ENCODE results near the gene TMEM43. TPM values are rescaled to one million over a fixed set of nuclear protein-coding genes. Genes with fewer than 3 reads are reported as not detected.

TMEM43 gene
- total and polyA plus RNA-seq, 4 donors: 44.3 to 104 (median 74.5) TPM

DNA sequence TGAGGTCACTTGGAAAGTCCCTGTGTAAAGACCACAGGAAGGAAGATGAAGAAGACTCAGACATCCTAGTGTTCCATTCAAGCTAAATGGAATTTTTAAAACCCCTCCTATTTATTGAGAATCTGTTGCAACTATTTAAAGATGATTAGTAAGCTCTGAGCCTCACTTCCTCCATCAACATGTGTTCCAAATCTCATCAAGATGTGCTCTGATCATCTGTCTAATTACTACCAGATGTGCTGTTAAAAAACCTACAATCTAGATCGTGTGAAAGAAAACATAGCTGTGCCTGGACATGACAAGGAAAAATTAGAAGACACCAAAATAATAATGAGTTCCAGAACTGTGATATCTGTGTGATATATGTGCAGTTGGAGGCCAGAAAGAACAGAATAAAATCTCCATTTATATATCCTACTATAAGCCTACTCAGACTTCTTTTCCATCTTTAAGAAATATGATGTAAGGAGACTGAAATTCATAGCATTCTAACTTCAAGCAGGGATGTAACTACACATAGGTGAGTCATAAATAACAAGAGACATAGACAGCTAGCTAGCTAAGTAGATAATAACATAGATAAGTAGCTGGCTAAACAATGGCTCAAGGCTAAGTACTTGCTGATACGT is 45.8 kb downstream of the TMEM43 start:
- no peak for ATAC-seq (ENCODE audit: insufficient read depth, low FRiP score)
- Histone ChIP-seq H3K4me3 (no peak overlapping the region), H3K9me3 (ENCODE audit: control insufficient read depth in 4 of 4, insufficient read depth in 3 of 4, low read length in 3 of 4) (no peaks in the 10 kb centered on the region), H3K9ac (ENCODE audit: insufficient read depth in 1 of 2, low read length in 2 of 2) (no peak overlapping the region), H3K4me1 (ENCODE audit: control insufficient read depth in 5 of 5, insufficient read depth in 5 of 5, low read length in 5 of 5) (peaks cover 0 to under 1% (median 0%) of the 10 kb centered on the region in 5 donors), H3K36me3 (ENCODE audit: control insufficient read depth in 4 of 4, insufficient read depth in 4 of 4, low read length in 4 of 4) (peaks cover 35 to 61% (median 43%) of the 10 kb centered on the region in 4 donors), H3K27ac (ENCODE audit: low read depth in 1 of 2, low read length in 1 of 2) (no peak overlapping the region), H3K27me3 (ENCODE audit: control insufficient read depth in 3 of 3, insufficient read depth in 3 of 3, low read length in 2 of 3) (no peaks in the 10 kb centered on the region)
- TF ChIP-seq, protein P1, sequence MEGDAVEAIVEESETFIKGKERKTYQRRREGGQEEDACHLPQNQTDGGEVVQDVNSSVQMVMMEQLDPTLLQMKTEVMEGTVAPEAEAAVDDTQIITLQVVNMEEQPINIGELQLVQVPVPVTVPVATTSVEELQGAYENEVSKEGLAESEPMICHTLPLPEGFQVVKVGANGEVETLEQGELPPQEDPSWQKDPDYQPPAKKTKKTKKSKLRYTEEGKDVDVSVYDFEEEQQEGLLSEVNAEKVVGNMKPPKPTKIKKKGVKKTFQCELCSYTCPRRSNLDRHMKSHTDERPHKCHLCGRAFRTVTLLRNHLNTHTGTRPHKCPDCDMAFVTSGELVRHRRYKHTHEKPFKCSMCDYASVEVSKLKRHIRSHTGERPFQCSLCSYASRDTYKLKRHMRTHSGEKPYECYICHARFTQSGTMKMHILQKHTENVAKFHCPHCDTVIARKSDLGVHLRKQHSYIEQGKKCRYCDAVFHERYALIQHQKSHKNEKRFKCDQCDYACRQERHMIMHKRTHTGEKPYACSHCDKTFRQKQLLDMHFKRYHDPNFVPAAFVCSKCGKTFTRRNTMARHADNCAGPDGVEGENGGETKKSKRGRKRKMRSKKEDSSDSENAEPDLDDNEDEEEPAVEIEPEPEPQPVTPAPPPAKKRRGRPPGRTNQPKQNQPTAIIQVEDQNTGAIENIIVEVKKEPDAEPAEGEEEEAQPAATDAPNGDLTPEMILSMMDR (IDR thresholded peaks at IDR 0.05; ENCODE audit: control extremely low read depth, extremely low read depth): no peak
- DNase-seq: no peak
- 87 to 93% methylated on average over 2 of the region's 2 CpGs for WGBS, 2 donors

DNA sequence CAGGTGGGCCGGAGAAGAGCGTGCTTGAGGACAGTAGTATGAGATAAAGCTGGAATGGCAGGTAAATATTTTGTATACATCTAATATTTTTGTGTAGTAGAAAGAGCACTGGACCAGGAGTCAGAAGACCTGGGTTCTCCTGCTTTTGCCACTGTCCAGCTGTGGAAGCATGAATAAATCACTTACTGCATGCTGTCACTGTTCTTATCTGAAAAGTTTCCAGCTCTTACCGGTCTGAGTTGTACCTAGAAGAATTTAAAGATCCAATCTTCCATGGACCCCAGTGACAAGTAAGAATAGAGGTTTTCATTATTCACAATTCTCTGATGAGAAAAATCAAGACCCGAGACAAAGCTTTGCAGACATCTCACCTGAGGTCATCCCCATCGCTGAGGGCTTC is 47.6 kb downstream of the TMEM43 start:
- Histone ChIP-seq H3K27ac (ENCODE audit: low read depth in 1 of 2, low read length in 1 of 2) (no peak overlapping the region), H3K9me3 (ENCODE audit: control insufficient read depth in 4 of 4, insufficient read depth in 3 of 4, low read length in 3 of 4) (no peaks in the 10 kb centered on the region), H3K27me3 (ENCODE audit: control insufficient read depth in 3 of 3, insufficient read depth in 3 of 3, low read length in 2 of 3) (no peaks in the 10 kb centered on the region), H3K4me1 (ENCODE audit: control insufficient read depth in 5 of 5, insufficient read depth in 5 of 5, low read length in 5 of 5) (peaks cover 0 to 4% (median 4%) of the 10 kb centered on the region in 5 donors), H3K9ac (ENCODE audit: insufficient read depth in 1 of 2, low read length in 2 of 2) (no peak overlapping the region), H3K4me3 (no peak overlapping the region), H3K36me3 (ENCODE audit: control insufficient read depth in 4 of 4, insufficient read depth in 4 of 4, low read length in 4 of 4) (peaks cover 26 to 47% (median 28%) of the 10 kb centered on the region in 4 donors)
- DNase-seq (no peak), ATAC-seq (ENCODE audit: insufficient read depth, low FRiP score) (no peak)
- 96 to 97% methylated on average over 5 of the region's 5 CpGs for WGBS, 2 donors
- TF ChIP-seq, protein P1 (IDR thresholded peaks at IDR 0.05; ENCODE audit: control extremely low read depth, extremely low read depth): no peak

DNA sequence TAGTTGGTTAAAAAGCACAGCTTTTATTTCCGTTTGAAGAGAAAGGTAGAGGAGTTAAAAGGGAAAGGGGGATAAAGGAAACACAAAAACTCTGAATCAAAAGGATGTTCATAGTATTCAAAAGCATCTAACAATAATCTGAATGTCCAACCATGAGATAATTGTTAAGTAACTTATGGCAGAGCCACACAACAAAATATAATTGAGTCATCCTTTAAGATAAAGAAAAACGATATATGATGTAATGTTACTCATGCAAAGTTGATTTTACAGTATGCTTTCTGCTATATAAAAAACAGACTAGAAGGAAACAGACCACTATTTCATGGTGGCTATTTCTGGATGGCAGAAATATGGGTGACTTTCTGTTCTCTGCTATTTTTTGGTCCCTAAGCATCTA is 49.6 kb downstream of the TMEM43 start:
- H3K27me3 ChIP-seq (ENCODE audit: control insufficient read depth in 3 of 3, insufficient read depth in 3 of 3, low read length in 2 of 3): no peaks in the 10 kb centered on the region
- H3K27ac ChIP-seq (ENCODE audit: low read depth in 1 of 2, low read length in 1 of 2): no peak overlapping the region
- H3K9ac ChIP-seq (ENCODE audit: insufficient read depth in 1 of 2, low read length in 2 of 2): no peak overlapping the region
- WGBS, 2 donors: 78 to 81% methylated on average over 2 of the region's 2 CpGs
- H3K9me3 ChIP-seq (ENCODE audit: control insufficient read depth in 4 of 4, insufficient read depth in 3 of 4, low read length in 3 of 4): no peaks in the 10 kb centered on the region
- peaks cover 18 to 28% (median 20%) of the 10 kb centered on the region in 4 donors for H3K36me3 ChIP-seq (ENCODE audit: control insufficient read depth in 4 of 4, insufficient read depth in 4 of 4, low read length in 4 of 4)
- no peak for DNase-seq
- TF ChIP-seq, protein P1 (IDR thresholded peaks at IDR 0.05; ENCODE audit: control extremely low read depth, extremely low read depth): no peak
- no peak overlapping the region for H3K4me3 ChIP-seq
- H3K4me1 ChIP-seq (ENCODE audit: control insufficient read depth in 5 of 5, insufficient read depth in 5 of 5, low read length in 5 of 5): peaks cover 0 to 14% (median 12%) of the 10 kb centered on the region in 5 donors
- no peak for ATAC-seq (ENCODE audit: insufficient read depth, low FRiP score)

All from lung (tissue), 12 donors.